DND-41 (cell line): Measurements from ENCODE around the gene ADRM1.

Experiments used
- ATAC-seq: fragments of 200-7000 bp; cut with Tn5 transposase; 3 replicates; pipeline ENCODE4 v1.9.1; 2021; ENCODE audit warnings: low read depth; ENCODE audit not compliant: insufficient read depth
- DNase-seq: peaks from one replicate; pipeline ENCODE4 v3.0.0-alpha.2; 2020
- H2AFZ ChIP-seq: 2 replicates; pipeline ENCODE4 v1.6.0; 2012; ENCODE audit warnings: low read depth, low read length
- H3K27ac ChIP-seq: 2 replicates; pipeline ENCODE4 v1.5.1; 2012; ENCODE audit warnings: low read length, inconsistent platforms
- H3K27me3 ChIP-seq: fragments of 200-600 bp; sonication (generic); 2 replicates; pipeline ENCODE4 v1.6.0; 2012; ENCODE audit warnings: low read length, mild to moderate bottlenecking, inconsistent platforms; ENCODE audit not compliant: insufficient read depth, poor library complexity
- H3K36me3 ChIP-seq: 2 replicates; pipeline ENCODE4 v1.5.1; 2012; ENCODE audit warnings: low read length, inconsistent platforms; ENCODE audit not compliant: insufficient read depth
- H3K4me1 ChIP-seq: 2 replicates; pipeline ENCODE4 v1.5.1; 2012; ENCODE audit warnings: mild to moderate bottlenecking, low read length; ENCODE audit not compliant: insufficient read depth
- H3K4me2 ChIP-seq: 2 replicates; pipeline ENCODE4 v1.6.0; 2012; ENCODE audit warnings: mild to moderate bottlenecking, moderate library complexity, low read length, inconsistent platforms; ENCODE audit not compliant: insufficient read depth
- H3K4me3 ChIP-seq, 2 experiments: fragments of 200-600 bp in 1 of 2; shearing (Covaris generic) in 1 of 2; 2 replicates each; pipeline ENCODE4 v1.5.1; 2012 to 2016; ENCODE audit warnings: inconsistent platforms in 2 of 2, low read length in 2 of 2, mild to moderate bottlenecking in 2 of 2, low read depth in 1 of 2, moderate library complexity in 1 of 2
- H3K79me2 ChIP-seq: 2 replicates; pipeline ENCODE4 v1.6.0; 2012; ENCODE audit warnings: low read length, inconsistent platforms; ENCODE audit not compliant: insufficient read depth
- H3K9ac ChIP-seq: 2 replicates; pipeline ENCODE4 v1.6.0; 2012; ENCODE audit warnings: low read depth, mild to moderate bottlenecking, inconsistent platforms, low read length, moderate library complexity
- H3K9me3 ChIP-seq: 2 replicates; pipeline ENCODE4 v1.5.1; 2012; ENCODE audit warnings: low read length, moderate library complexity, mild to moderate bottlenecking, inconsistent platforms; ENCODE audit not compliant: insufficient read depth, severe bottlenecking
- H4K20me1 ChIP-seq: 2 replicates; pipeline ENCODE4 v1.6.0; 2012; ENCODE audit warnings: low read length; ENCODE audit not compliant: insufficient read depth
- CTCF ChIP-seq: IDR thresholded peaks from 2 replicates; pipeline ENCODE4 v1.5.1; 2012; ENCODE audit warnings: borderline replicate concordance, low read length, moderate library complexity, mild to moderate bottlenecking; ENCODE audit not compliant: poor library complexity, severe bottlenecking; ENCODE audit errors: extremely low read depth
- EZH2 ChIP-seq: IDR thresholded peaks from 3 replicates; pipeline ENCODE4 v1.6.1; 2012; ENCODE audit warnings: borderline replicate concordance, low read depth, mild to moderate bottlenecking, moderate library complexity, low read length, inconsistent platforms; ENCODE audit not compliant: severe bottlenecking

Gene ADRM1

GRCh38 chr20:62350098-62350628, 47.4 kb downstream of the ADRM1 start:
- Histone ChIP-seq H2AFZ (no peak overlapping the region), H4K20me1 (no peaks in the 10 kb centered on the region; the same call in 1 of the 2 replicates), H3K4me2 (no peak overlapping the region), H3K9me3 (peaks cover 2% of the 10 kb centered on the region), H3K36me3 (no peaks in the 10 kb centered on the region), H3K4me1 (no peaks in the 10 kb centered on the region), H3K79me2 (no peaks in the 10 kb centered on the region), H3K27me3 (no peaks in the 10 kb centered on the region), H3K9ac (no peak overlapping the region), H3K4me3 (no peak overlapping the region), H3K27ac (no peak overlapping the region)
- no peak for ATAC-seq
- TF ChIP-seq EZH2 = no peak
- TF ChIP-seq CTCF = no peak
- no peak for DNase-seq

GRCh38 chr20:62350629-62351422, 48.0 kb downstream of the ADRM1 start:
- Histone ChIP-seq H4K20me1 (no peaks in the 10 kb centered on the region; the same call in 1 of the 2 replicates), H3K4me2 (no peak overlapping the region), H3K79me2 (no peaks in the 10 kb centered on the region), H3K36me3 (no peaks in the 10 kb centered on the region), H3K27ac (no peak overlapping the region), H3K9me3 (peaks cover 2% of the 10 kb centered on the region), H3K4me1 (no peaks in the 10 kb centered on the region), H3K4me3 (no peak overlapping the region), H3K27me3 (no peaks in the 10 kb centered on the region), H2AFZ (no peak overlapping the region), H3K9ac (no peak overlapping the region)
- TF ChIP-seq EZH2 (no peak), CTCF (no peak)
- ATAC-seq = no peak
- DNase-seq = no peak

GRCh38 chr20:62351469-62352401, 48.9 kb downstream of the ADRM1 start:
- H3K79me2 ChIP-seq = no peaks in the 10 kb centered on the region
- ATAC-seq (no peak), DNase-seq (no peak)
- no peak overlapping the region for H3K4me3 ChIP-seq
- no peak overlapping the region for H3K9ac ChIP-seq
- TF ChIP-seq EZH2 (no peak), CTCF (no peak)
- H3K27me3 ChIP-seq = no peaks in the 10 kb centered on the region
- no peaks in the 10 kb centered on the region; the same call in 1 of the 2 replicates for H4K20me1 ChIP-seq
- no peak overlapping the region for H3K27ac ChIP-seq
- no peak overlapping the region for H3K4me2 ChIP-seq
- peaks cover 2% of the 10 kb centered on the region for H3K9me3 ChIP-seq
- H2AFZ ChIP-seq = no peak overlapping the region
- H3K4me1 ChIP-seq = no peaks in the 10 kb centered on the region
- H3K36me3 ChIP-seq = no peaks in the 10 kb centered on the region
